Measurements from ENCODE around the gene GSTT4.

Gene GSTT4

GRCh38 chr22:24030186-24030702 lies 25.0 kb upstream of the GSTT4 start:
- DNase-seq (ENCODE audit: extremely low read depth, low read depth), result no peak
- no peak for TF ChIP-seq CTCF (IDR thresholded peaks at IDR 0.05; ENCODE audit: low read depth, low read length)

- no peak for DNase-seq (ENCODE audit: extremely low read depth, low read depth)
- TF ChIP-seq CTCF (IDR thresholded peaks at IDR 0.05; ENCODE audit: low read depth, low read length), result no peak
Observed at GRCh38 chr22:24029304-24029703, 24.1 kb upstream of the GSTT4 start.

- DNase-seq (ENCODE audit: extremely low read depth, low read depth), result no peak
- TF ChIP-seq CTCF (IDR thresholded peaks at IDR 0.05; ENCODE audit: low read depth, low read length), result no peak
Observed at GRCh38 chr22:24028533-24028932, 23.3 kb upstream of the GSTT4 start.

- DNase-seq (ENCODE audit: extremely low read depth, low read depth), result no peak
- no peak for TF ChIP-seq CTCF (IDR thresholded peaks at IDR 0.05; ENCODE audit: low read depth, low read length)
Observed at GRCh38 chr22:24027991-24028390, 22.7 kb upstream of the GSTT4 start.

- no peak for TF ChIP-seq CTCF (IDR thresholded peaks at IDR 0.05; ENCODE audit: low read depth, low read length)
- no peak for DNase-seq (ENCODE audit: extremely low read depth, low read depth)
Observed at GRCh38 chr22:24027389-24027975, 22.2 kb upstream of the GSTT4 start.

- DNase-seq (ENCODE audit: extremely low read depth, low read depth), result no peak
- TF ChIP-seq CTCF (IDR thresholded peaks at IDR 0.05; ENCODE audit: low read depth, low read length), result no peak
Observed at GRCh38 chr22:24026733-24027132, 21.5 kb upstream of the GSTT4 start.

GRCh38 chr22:24026056-24026455 lies 20.8 kb upstream of the GSTT4 start:
- DNase-seq (ENCODE audit: extremely low read depth, low read depth), result no peak
- no peak for TF ChIP-seq CTCF (IDR thresholded peaks at IDR 0.05; ENCODE audit: low read depth, low read length)

Data from AG09319 (cell line).